ENCODE measurements around the gene RAB11FIP3.

DNA sequence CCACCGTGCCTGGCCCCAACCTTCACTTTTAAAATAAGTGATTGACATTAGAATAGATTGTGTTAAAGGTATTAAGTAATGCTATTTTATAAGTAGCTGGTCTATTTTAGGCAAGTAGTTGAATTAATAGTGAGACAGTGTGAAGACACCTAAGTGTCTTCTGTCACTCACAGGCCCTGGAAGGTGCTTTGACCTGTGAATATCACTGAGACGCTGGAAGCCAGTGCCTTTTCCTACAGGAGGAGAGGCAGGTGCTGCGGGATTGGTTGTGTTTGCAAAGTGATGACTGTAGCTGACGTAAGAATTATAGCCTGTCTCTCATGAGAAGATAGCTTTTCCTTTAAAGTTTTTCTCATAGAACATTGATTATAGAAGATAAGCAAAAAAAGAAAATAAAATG lies 45.0 kb downstream of the RAB11FIP3 start:
- TF ChIP-seq, protein P1, sequence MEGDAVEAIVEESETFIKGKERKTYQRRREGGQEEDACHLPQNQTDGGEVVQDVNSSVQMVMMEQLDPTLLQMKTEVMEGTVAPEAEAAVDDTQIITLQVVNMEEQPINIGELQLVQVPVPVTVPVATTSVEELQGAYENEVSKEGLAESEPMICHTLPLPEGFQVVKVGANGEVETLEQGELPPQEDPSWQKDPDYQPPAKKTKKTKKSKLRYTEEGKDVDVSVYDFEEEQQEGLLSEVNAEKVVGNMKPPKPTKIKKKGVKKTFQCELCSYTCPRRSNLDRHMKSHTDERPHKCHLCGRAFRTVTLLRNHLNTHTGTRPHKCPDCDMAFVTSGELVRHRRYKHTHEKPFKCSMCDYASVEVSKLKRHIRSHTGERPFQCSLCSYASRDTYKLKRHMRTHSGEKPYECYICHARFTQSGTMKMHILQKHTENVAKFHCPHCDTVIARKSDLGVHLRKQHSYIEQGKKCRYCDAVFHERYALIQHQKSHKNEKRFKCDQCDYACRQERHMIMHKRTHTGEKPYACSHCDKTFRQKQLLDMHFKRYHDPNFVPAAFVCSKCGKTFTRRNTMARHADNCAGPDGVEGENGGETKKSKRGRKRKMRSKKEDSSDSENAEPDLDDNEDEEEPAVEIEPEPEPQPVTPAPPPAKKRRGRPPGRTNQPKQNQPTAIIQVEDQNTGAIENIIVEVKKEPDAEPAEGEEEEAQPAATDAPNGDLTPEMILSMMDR (conservative IDR thresholded peaks at IDR 0.05), result no peak
- TF ChIP-seq ZFX (IDR thresholded peaks at IDR 0.05), result no peak

Measured in C4-2B (cell line).